Hepatocyte (in vitro differentiated cells): Measurements from ENCODE around the gene SMIM12. TPM values are rescaled to one million over a fixed set of nuclear protein-coding genes. Genes with fewer than 3 reads are reported as not detected.

ENCODE experiments used
- DNase-seq: peaks from one replicate; pipeline ENCODE4 v3.0.0-alpha.2; 2016; ENCODE audit warnings: low spot score
- H2AFZ ChIP-seq: fragments of 200-600 bp; sonication (generic); 2 replicates; pipeline ENCODE4 v1.6.0; 2016; ENCODE audit warnings: antibody characterized with exemption, mild to moderate bottlenecking
- H3K27ac ChIP-seq: fragments of 200-600 bp; sonication (generic); 2 replicates; pipeline ENCODE4 v1.5.1; 2016; ENCODE audit warnings: mild to moderate bottlenecking
- H3K27me3 ChIP-seq: fragments of 200-600 bp; sonication (generic); 2 replicates; pipeline ENCODE4 v1.6.1; 2016
- H3K36me3 ChIP-seq: fragments of 200-600 bp; sonication (generic); replicated peaks from 2 replicates; pipeline ENCODE4 v1.5.1; 2016; ENCODE audit warnings: low read depth; ENCODE audit not compliant: insufficient read depth
- H3K4me1 ChIP-seq: fragments of 200-600 bp; sonication (generic); 2 replicates; pipeline ENCODE4 v1.5.1; 2016; ENCODE audit warnings: mild to moderate bottlenecking, moderate library complexity; ENCODE audit not compliant: insufficient read depth
- H3K4me2 ChIP-seq: fragments of 200-600 bp; sonication (generic); 2 replicates; pipeline ENCODE4 v1.6.0; 2016
- H3K4me3 ChIP-seq: fragments of 200-600 bp; sonication (generic); 2 replicates; pipeline ENCODE4 v1.5.1; 2016; ENCODE audit warnings: mild to moderate bottlenecking
- H3K79me2 ChIP-seq: fragments of 200-600 bp; sonication (generic); 2 replicates; pipeline ENCODE4 v1.6.0; 2017; ENCODE audit warnings: mild to moderate bottlenecking
- H3K9me2 ChIP-seq: fragments of 200-600 bp; sonication (generic); replicated peaks from 2 replicates; pipeline ENCODE4 v1.6.0; 2017; ENCODE audit warnings: mild to moderate bottlenecking; ENCODE audit not compliant: insufficient read depth
- H3K9me3 ChIP-seq: fragments of 200-600 bp; sonication (generic); 2 replicates; pipeline ENCODE4 v1.5.1; 2016; ENCODE audit warnings: low read depth, mild to moderate bottlenecking
- H4K20me1 ChIP-seq: fragments of 200-600 bp; sonication (generic); 2 replicates; pipeline ENCODE4 v1.6.0; 2016; ENCODE audit warnings: mild to moderate bottlenecking; ENCODE audit not compliant: insufficient read depth, poor library complexity, severe bottlenecking
- EZH2 ChIP-seq: fragments of 200-600 bp; sonication (generic); IDR thresholded peaks from 2 replicates; pipeline ENCODE4 v1.6.1; 2016; ENCODE audit warnings: antibody characterized with exemption, mild to moderate bottlenecking, borderline replicate concordance
- EZH2phosphoT487 ChIP-seq: fragments of 200-600 bp; sonication (generic); IDR thresholded peaks from one replicate; pipeline ENCODE4 v1.6.1; 2018; ENCODE audit warnings: antibody characterized with exemption, mild to moderate bottlenecking, low read depth, moderate library complexity; ENCODE audit not compliant: unreplicated experiment, severe bottlenecking
- WGBS: methylation state at CpG from one replicate; pipeline ENCODE4 v1.1.6; 2016; ENCODE audit warnings: low lambda C conversion rate; ENCODE audit errors: missing lambda C conversion rate; 5-methylcytosine and 5-hydroxymethylcytosine counted together
- polyA plus RNA-seq: library from polyadenylated mRNA; unstranded; fragments of >200 nt; fragmentation: Nextera tagmentation; extraction: Ambion mirVana; gene quantifications from 2 replicates; pipeline ENCODE4 v1.2.1, GENCODE V29; 2016
- total RNA-seq: library from RNA; depleted of rRNA; stranded (reverse); fragments of >200 nt; gene quantifications from 2 replicates; pipeline ENCODE4 v1.2.3, GENCODE V29; 2014
- TF ChIP-seq, protein P1 (sequence below): fragments of 200-600 bp; sonication (generic); IDR thresholded peaks from 2 replicates; pipeline ENCODE4 v1.5.1; 2016; ENCODE audit warnings: antibody characterized with exemption, mild to moderate bottlenecking; ENCODE audit not compliant: poor library complexity

SMIM12 gene
- total and polyA plus RNA-seq, 2 experiments from 2014 or later: 21.9 to 53.8 TPM

DNA sequence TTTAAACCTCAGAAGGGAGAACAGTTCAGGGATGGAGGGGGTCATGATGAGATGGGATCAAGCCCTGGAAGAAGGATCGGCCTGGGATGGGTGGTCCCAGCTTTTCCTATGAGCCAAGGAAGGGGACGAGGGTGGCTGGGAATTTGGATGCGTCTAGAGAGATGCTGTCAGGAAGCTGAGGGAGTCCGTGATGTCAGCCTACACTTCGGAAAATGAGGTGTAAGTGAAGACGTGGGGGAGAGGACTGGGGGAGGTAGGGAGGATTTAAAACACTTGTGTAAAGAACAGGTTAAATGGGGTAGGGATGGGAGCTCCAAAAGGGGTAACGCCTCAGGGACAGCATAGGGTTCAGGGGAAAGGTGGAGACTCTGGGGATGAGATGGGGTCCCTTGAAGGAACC lies 42.4 kb upstream of the SMIM12 start:
- no peak overlapping the region for H3K27ac ChIP-seq
- H3K36me3 ChIP-seq: no peaks in the 10 kb centered on the region
- DNase-seq: no peak
- H2AFZ ChIP-seq: no peak overlapping the region
- H3K4me3 ChIP-seq: no peak overlapping the region
- H3K9me3 ChIP-seq: no peaks in the 10 kb centered on the region
- no peaks in the 10 kb centered on the region for H3K79me2 ChIP-seq
- WGBS: 83% methylated on average over 7 of the region's 7 CpGs
- H4K20me1 ChIP-seq: no peaks in the 10 kb centered on the region
- H3K4me2 ChIP-seq: no peak overlapping the region
- H3K4me1 ChIP-seq: no peaks in the 10 kb centered on the region
- peaks cover 3% of the 10 kb centered on the region for H3K27me3 ChIP-seq
- TF ChIP-seq EZH2 (no peak), EZH2phosphoT487 (no peak)
- TF ChIP-seq, protein P1, sequence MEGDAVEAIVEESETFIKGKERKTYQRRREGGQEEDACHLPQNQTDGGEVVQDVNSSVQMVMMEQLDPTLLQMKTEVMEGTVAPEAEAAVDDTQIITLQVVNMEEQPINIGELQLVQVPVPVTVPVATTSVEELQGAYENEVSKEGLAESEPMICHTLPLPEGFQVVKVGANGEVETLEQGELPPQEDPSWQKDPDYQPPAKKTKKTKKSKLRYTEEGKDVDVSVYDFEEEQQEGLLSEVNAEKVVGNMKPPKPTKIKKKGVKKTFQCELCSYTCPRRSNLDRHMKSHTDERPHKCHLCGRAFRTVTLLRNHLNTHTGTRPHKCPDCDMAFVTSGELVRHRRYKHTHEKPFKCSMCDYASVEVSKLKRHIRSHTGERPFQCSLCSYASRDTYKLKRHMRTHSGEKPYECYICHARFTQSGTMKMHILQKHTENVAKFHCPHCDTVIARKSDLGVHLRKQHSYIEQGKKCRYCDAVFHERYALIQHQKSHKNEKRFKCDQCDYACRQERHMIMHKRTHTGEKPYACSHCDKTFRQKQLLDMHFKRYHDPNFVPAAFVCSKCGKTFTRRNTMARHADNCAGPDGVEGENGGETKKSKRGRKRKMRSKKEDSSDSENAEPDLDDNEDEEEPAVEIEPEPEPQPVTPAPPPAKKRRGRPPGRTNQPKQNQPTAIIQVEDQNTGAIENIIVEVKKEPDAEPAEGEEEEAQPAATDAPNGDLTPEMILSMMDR: no peak
- H3K9me2 ChIP-seq: no peaks in the 10 kb centered on the region

DNA sequence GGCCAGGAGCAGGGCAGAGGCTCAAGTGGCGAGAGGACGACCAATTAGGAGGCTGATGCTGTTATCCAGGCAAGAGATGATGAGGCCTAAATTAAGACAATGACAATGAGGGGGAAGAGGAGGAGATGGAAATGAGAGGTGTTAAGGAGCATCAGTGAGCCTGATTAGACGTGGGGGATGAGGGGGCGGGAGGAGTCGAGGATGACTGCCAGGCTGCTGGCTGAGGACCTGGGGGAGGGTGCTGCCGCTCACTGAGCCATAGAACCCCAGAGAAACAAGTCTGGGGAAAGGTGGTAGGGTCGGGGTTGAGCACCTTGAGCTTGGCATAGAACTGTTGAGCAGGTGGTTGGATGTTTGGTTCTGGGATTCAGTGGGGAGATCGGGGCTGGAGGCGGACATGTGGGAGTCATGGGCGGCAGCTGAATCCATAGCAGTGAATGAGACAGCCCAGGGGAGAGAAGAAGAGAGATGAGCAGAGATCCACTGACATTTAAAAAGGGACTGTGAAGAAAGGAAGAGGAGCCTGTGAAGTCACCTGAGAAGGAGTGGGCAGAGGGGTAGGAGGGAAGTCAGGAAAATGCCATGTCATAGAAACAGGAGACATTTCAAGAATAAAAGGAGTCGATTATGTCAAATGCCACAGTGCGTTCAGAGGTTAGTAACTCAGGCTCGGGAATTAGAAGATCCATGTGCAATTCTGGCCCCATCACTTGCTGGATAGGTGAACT lies 41.4 kb upstream of the SMIM12 start:
- DNase-seq: no peak
- WGBS: 90% methylated on average over 13 of the region's 13 CpGs
- H3K79me2 ChIP-seq: no peaks in the 10 kb centered on the region
- no peak overlapping the region for H3K27ac ChIP-seq
- no peak overlapping the region for H3K4me3 ChIP-seq
- no peak overlapping the region for H2AFZ ChIP-seq
- H3K36me3 ChIP-seq: no peaks in the 10 kb centered on the region
- H3K27me3 ChIP-seq: peaks cover 3% of the 10 kb centered on the region
- H4K20me1 ChIP-seq: no peaks in the 10 kb centered on the region
- H3K9me2 ChIP-seq: no peaks in the 10 kb centered on the region
- no peak overlapping the region for H3K4me2 ChIP-seq
- no peaks in the 10 kb centered on the region for H3K4me1 ChIP-seq
- H3K9me3 ChIP-seq: no peaks in the 10 kb centered on the region
- no peak for TF ChIP-seq EZH2
- TF ChIP-seq EZH2phosphoT487: no peak
- TF ChIP-seq, protein P1: no peak

DNA sequence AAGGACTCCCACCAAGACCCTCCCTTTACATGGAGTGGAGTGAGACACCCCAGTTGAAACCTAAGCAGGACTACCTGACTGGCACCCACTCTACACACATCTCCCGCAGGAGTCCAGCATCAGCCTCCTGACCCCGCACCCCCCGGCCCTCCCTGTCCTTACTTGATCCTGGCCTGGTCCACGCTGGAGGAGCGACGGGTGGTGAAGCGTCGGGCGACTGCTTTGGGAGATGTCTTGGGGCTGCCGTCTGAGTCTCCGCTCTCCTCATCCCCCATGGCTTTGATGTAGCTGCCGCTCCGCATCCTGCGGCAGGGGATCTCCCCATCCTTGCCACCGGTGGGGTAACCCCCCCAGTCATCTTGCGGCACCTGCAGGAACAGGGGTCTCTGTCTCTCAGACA lies 40.4 kb upstream of the SMIM12 start:
- no peak overlapping the region for H3K4me2 ChIP-seq
- H3K4me3 ChIP-seq: no peak overlapping the region
- H3K79me2 ChIP-seq: no peaks in the 10 kb centered on the region
- no peak for DNase-seq
- no peak overlapping the region for H2AFZ ChIP-seq
- H3K27me3 ChIP-seq: peaks cover 3% of the 10 kb centered on the region
- 91% methylated on average over 16 of the region's 16 CpGs for WGBS
- H3K27ac ChIP-seq: no peak overlapping the region
- no peaks in the 10 kb centered on the region for H3K4me1 ChIP-seq
- TF ChIP-seq, protein P1: no peak
- TF ChIP-seq EZH2phosphoT487: no peak
- no peak for TF ChIP-seq EZH2
- H3K36me3 ChIP-seq: no peaks in the 10 kb centered on the region
- H3K9me3 ChIP-seq: no peaks in the 10 kb centered on the region
- no peaks in the 10 kb centered on the region for H3K9me2 ChIP-seq
- H4K20me1 ChIP-seq: no peaks in the 10 kb centered on the region
